Osteocyte (in vitro differentiated cells): ENCODE results near the gene CLMN. TPM values are rescaled to one million over a fixed set of nuclear protein-coding genes. Genes with fewer than 3 reads are reported as not detected.

ENCODE experiments used
- DNase-seq: peaks from one replicate; pipeline ENCODE4 v3.0.0; 2021; ENCODE audit warnings: mixed read lengths; ENCODE audit not compliant: unreplicated experiment; ENCODE audit errors: extremely low spot score
- H3K27ac Mint-ChIP-seq: one replicate; pipeline ENCODE4 v1.8.0; 2021; ENCODE audit warnings: mild to moderate bottlenecking, mixed read lengths; ENCODE audit not compliant: unreplicated experiment
- H3K27me3 Mint-ChIP-seq: one replicate; pipeline ENCODE4 v1.8.0; 2021; ENCODE audit warnings: mixed read lengths; ENCODE audit not compliant: unreplicated experiment
- H3K36me3 Mint-ChIP-seq: one replicate; pipeline ENCODE4 v1.8.0; 2021; ENCODE audit warnings: mixed read lengths; ENCODE audit not compliant: unreplicated experiment
- H3K4me1 Mint-ChIP-seq: one replicate; pipeline ENCODE4 v1.8.0; 2021; ENCODE audit warnings: mixed read lengths; ENCODE audit not compliant: unreplicated experiment
- H3K4me3 Mint-ChIP-seq: one replicate; pipeline ENCODE4 v1.8.0; 2021; ENCODE audit warnings: mild to moderate bottlenecking, moderate library complexity, mixed read lengths; ENCODE audit not compliant: unreplicated experiment
- H3K9me3 Mint-ChIP-seq: one replicate; pipeline ENCODE4 v1.8.0; 2021; ENCODE audit warnings: mixed read lengths; ENCODE audit not compliant: unreplicated experiment
- total RNA-seq: library from RNA; stranded (reverse); gene quantifications from 2 replicates; pipeline ENCODE4 v1.2.1, GENCODE V29; 2021
- TF ChIP-seq, protein P1 (sequence below): fragments of 200-600 bp; sonication (generic); IDR thresholded peaks from 2 replicates; pipeline ENCODE4 v1.5.0; 2021; ENCODE audit warnings: antibody characterized with exemption, mild to moderate bottlenecking, moderate library complexity

The CLMN gene
- total RNA-seq, 1 donor from 2014 or later: 5.4 TPM

DNA sequence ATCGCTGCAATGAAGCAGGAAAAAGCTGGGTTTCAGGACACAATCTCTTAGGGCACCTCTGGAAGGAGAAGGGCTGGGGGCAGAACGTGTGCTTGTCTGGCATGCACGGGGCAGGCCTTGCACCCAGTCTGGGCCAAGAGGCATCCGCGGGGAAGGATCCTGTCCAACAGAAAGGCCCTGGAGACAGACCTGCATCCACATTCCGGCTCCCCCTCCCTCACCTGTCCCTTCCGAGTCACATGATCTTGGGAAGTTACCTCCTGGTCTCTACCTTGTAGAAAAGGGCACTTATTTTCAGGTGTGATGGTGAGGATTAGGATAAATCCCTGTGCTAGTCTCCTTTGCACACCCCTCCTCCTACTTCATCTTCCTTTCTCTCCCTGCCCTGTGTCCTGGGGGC lies 25.4 kb downstream of the CLMN start:
- no peak for DNase-seq
- TF ChIP-seq, protein P1, sequence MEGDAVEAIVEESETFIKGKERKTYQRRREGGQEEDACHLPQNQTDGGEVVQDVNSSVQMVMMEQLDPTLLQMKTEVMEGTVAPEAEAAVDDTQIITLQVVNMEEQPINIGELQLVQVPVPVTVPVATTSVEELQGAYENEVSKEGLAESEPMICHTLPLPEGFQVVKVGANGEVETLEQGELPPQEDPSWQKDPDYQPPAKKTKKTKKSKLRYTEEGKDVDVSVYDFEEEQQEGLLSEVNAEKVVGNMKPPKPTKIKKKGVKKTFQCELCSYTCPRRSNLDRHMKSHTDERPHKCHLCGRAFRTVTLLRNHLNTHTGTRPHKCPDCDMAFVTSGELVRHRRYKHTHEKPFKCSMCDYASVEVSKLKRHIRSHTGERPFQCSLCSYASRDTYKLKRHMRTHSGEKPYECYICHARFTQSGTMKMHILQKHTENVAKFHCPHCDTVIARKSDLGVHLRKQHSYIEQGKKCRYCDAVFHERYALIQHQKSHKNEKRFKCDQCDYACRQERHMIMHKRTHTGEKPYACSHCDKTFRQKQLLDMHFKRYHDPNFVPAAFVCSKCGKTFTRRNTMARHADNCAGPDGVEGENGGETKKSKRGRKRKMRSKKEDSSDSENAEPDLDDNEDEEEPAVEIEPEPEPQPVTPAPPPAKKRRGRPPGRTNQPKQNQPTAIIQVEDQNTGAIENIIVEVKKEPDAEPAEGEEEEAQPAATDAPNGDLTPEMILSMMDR: no peak
- Mint-ChIP-seq H3K36me3 (no peaks in the 10 kb centered on the region), H3K27me3 (no peaks in the 10 kb centered on the region), H3K27ac (no peak overlapping the region), H3K4me1 (peaks cover 17% of the 10 kb centered on the region), H3K9me3 (peaks cover 11% of the 10 kb centered on the region), H3K4me3 (no peak overlapping the region)

DNA sequence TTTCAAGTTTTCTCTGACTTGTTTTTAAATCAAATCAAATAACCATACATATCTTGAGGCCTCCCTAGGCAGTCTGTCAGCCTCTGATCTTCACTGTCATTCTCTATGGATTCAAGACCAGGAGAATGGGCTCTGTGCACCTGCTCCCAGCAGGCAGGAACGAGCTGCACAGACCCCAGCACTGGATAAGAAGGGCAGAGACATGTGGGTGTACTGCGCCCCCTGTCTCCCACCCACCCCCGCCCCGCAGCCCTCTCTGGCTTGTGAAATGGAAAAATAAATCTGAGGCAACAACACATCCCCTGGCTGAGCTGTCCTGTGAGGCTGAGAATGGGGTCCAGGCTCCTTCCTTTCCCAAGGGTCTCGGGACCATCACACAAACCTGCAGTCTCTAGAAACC lies 26.3 kb downstream of the CLMN start:
- Mint-ChIP-seq H3K4me3 (no peak overlapping the region), H3K27me3 (no peaks in the 10 kb centered on the region), H3K9me3 (peaks cover 11% of the 10 kb centered on the region), H3K36me3 (no peaks in the 10 kb centered on the region), H3K4me1 (peaks cover 17% of the 10 kb centered on the region), H3K27ac (no peak overlapping the region)
- no peak for DNase-seq
- TF ChIP-seq, protein P1: no peak

DNA sequence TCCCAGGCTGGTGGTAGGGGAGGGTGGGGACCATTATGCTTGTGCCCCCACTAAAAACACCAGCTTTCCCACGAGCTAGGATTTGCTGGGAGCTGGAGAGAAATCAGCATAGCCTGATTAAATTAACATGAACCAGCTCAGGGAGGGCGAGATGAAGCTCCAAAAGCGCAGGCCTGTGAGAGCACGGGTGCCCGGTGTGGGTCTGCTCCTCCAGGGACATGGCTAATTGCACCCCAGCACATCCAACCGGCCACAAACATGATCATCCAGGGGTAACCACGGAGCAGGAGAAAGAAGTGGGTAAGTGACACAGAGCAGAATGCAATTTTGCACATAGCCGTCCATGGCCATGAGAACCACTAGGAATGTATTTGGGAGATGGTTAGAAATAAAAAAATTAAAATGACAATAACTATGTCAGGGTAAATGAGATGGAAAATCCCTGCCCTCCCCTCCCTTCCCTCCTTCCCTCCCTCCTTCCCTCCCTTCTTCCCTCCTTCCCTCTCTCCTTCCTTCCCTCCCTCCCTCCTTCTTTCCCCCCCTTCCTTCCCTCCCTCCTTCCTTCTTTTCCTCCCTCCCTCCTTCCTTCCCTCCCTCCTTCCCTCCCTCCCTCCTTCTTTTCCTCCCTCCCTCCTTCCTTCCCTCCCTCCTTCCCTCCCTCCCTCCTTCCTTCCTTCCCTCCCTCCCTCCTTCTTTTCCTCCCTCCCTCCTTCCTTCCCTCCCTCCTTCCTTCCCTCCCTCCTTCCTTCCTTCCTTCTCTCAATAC lies 26.9 kb downstream of the CLMN start:
- H3K27me3 Mint-ChIP-seq: no peaks in the 10 kb centered on the region
- DNase-seq: no peak
- H3K9me3 Mint-ChIP-seq: peaks cover 11% of the 10 kb centered on the region
- peaks cover 17% of the 10 kb centered on the region for H3K4me1 Mint-ChIP-seq
- no peaks in the 10 kb centered on the region for H3K36me3 Mint-ChIP-seq
- TF ChIP-seq, protein P1: no peak
- no peak overlapping the region for H3K4me3 Mint-ChIP-seq
- no peak overlapping the region for H3K27ac Mint-ChIP-seq

DNA sequence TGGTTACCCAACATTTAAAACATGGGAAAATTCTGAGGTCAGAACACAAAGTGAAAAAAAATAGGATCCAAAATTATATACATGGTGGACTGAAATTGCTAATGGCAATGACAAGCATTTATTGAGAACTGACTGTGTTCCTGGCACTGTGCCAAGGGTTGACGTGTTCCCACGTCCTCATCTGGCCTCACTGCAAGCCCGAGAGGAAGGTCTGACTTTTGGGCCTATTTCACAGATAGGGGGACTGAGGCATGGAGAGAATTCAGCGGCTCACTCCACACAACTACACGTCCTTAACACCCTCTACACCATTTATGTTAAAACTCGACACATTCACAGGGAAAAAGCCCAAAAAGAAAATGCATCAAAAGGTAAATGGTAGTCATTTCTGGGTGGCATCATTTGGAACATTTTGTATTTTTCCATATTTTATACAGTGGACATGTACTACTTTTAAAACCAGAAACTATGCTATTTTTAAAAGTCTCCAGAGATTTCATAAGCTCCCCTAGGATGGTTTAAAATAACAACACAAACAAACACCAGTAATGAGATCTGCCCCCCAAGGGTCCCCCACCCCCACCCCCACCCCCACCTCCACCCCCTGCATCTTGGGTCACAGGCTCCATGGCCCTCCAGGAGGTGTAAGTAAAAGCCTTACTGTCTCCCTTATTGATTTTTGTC lies 27.7 kb downstream of the CLMN start:
- Mint-ChIP-seq H3K4me1 (peaks cover 17% of the 10 kb centered on the region), H3K36me3 (no peaks in the 10 kb centered on the region), H3K4me3 (no peak overlapping the region), H3K27me3 (no peaks in the 10 kb centered on the region), H3K9me3 (peaks cover 11% of the 10 kb centered on the region), H3K27ac (no peak overlapping the region)
- no peak for DNase-seq
- TF ChIP-seq, protein P1: no peak

DNA sequence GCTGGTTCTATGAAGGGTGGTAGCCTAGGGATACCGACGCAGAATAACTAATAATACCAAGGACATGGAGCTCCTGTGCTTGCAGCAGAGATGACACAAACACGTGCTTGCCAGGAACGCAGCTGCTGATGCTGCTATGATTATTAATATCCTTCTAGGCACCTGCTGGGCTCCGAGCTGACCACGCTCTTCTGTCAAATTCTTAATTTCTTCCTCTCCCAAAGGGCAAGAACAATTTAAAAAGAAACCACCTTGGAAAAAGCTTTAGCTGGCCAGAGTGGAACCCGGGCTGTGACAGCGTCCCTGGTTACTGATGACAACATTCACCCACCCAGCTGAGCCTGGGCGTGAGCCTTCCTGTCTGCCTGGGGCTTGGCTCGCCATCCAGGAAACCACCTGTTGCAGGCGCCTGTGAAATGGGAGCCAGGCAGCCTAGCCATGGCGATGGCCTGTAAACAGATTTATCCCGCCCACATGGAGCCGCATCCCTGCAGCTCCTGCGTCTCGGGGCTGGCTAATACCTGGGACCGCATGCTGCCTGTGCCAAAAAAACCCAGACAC lies 28.8 kb downstream of the CLMN start:
- Mint-ChIP-seq H3K4me3 (no peak overlapping the region), H3K27ac (no peak overlapping the region), H3K4me1 (peaks cover 16% of the 10 kb centered on the region), H3K9me3 (peaks cover 3% of the 10 kb centered on the region), H3K36me3 (no peaks in the 10 kb centered on the region), H3K27me3 (no peaks in the 10 kb centered on the region)
- no peak for DNase-seq
- TF ChIP-seq, protein P1: no peak
